GM23338 (cell line): ENCODE results near the gene CD4.

Experiments
- CTCF ChIP-seq, 2 experiments: fragments of 200-600 bp in 1 of 2; sonication (generic) in 1 of 2; conservative IDR thresholded peaks; 2 replicates each; pipeline versions ENCODE4 v1.5.1 to v1.6.1; 2016 to 2017; ENCODE audit warnings: antibody characterized with exemption in 2 of 2, low read depth in 2 of 2, mild to moderate bottlenecking in 2 of 2, moderate library complexity in 1 of 2
- EZH2 ChIP-seq: fragments of 200-600 bp; sonication (generic); IDR thresholded peaks from one replicate; pipeline ENCODE4 v1.8.0; 2017; ENCODE audit warnings: antibody characterized with exemption, mild to moderate bottlenecking, low read depth; ENCODE audit not compliant: unreplicated experiment
- EZH2phosphoT487 ChIP-seq: fragments of 200-600 bp; sonication (generic); IDR thresholded peaks from one replicate; pipeline ENCODE4 v1.8.1; 2018; ENCODE audit warnings: antibody characterized with exemption; ENCODE audit not compliant: unreplicated experiment
- POLR2AphosphoS5 ChIP-seq: IDR thresholded peaks from 2 replicates; pipeline ENCODE4 v1.6.1; 2016; ENCODE audit warnings: antibody characterized with exemption, low read depth
- REST ChIP-seq: IDR thresholded peaks from one replicate; pipeline ENCODE4 v1.6.1; 2018; ENCODE audit warnings: antibody characterized with exemption; ENCODE audit not compliant: unreplicated experiment

- TF ChIP-seq CTCF (conservative IDR thresholded peaks at IDR 0.05; ENCODE audit: low read depth in 2 of 2) (no peak), POLR2AphosphoS5 (no peak), EZH2phosphoT487 (no peak), EZH2 (no peak), REST (no peak)
Measured at GRCh38 chr12:6838854-6839253, 49.5 kb downstream of the CD4 start.
